EL (cell line): ENCODE measurements around the gene RING1.
A peak's percentile ranks its signal among the peaks of the same experiment; 100 is the strongest.

ENCODE experiments used
- DNase-seq: peaks from one replicate; pipeline ENCODE4 v3.0.0-alpha.2; 2016

The RING1 gene

DNA sequence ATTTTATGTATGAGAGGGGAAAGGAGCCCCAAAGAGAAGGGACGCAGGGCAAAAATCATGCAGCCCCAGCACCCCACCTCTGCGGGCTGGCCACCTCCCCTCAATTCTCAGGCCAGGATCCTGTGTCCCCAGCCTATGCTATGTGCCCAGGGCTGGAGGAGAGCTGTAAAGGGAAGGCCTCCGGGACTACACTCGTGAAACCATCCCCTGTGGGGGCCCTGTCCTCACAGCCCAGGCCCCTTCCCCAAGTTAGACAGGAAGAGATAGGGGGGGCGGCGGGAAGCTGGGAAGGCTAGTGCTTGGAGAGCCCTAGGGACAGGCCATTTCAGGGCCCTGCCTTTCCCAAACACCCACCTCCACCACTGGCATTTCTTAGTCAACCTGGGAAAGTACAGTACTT is 14.7 kb upstream of the RING1 start:
- no peak for DNase-seq

DNA sequence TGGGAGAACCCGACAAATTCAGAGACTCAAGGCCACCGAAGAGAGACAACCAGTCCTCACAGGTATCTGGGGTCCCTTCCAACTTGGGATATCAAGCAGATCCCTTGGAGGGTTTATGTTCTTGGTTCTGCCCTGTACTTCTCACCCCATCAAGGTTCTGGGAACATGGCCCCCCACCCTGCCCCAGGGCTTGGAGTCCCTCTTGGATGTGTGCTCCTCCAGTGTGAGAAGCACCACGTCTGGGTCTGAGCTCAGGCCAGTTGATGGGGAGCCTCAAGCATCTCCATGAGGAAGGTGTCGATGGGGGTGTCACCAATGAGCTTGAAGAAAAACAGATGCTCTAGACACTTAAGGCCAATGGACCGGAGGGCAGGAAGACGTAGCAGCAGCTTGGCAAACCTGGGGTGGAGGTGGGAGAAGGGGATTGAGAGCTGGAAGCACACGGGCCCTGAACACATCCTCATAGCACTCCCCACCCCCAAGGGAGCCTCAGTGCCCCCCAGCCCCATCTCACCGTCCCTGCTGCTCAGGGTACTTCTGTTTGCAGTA is 13.8 kb upstream of the RING1 start:
- DNase-seq = no peak

DNA sequence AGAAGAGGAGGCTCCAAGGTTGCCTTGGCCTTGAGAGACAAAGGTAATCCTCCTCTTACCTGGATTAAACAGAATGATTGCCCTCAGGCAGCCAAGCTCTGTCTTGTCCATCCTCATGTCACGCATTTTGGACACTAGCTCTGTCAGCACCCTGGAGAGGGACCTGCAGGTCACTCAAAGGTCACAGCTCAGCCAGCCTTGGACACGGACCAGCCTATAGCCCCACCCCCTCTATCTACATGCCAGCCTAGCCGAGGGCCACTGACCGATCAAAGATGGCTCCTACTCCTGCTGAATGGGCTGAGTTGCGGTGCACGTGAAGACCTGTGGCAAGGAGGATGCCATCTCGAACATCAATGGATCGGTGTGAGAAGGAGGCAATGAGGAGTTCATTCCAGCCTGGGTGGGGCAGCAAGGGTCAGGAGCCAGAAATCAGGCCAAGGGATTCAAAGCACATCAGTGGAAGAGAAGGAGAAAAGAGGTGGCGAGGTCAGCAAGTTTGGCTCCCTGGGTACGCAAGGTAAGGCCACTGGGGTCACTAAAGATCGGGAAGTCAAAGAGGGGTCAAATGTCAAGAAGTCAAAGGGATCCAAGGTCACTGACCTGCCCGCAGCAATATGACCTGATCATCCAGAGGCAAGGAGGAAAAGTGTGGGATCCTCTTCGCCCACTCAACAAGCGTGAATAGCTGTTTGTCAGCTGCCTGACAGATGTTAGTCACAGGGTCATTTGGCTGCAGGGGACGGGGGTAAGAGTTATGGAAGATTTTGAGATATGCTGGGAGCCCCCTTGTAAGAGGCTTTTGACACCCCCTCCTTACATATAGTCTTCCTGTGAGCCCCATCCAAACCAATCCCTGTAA is 12.8 kb upstream of the RING1 start:
- DNase-seq = no peak

DNA sequence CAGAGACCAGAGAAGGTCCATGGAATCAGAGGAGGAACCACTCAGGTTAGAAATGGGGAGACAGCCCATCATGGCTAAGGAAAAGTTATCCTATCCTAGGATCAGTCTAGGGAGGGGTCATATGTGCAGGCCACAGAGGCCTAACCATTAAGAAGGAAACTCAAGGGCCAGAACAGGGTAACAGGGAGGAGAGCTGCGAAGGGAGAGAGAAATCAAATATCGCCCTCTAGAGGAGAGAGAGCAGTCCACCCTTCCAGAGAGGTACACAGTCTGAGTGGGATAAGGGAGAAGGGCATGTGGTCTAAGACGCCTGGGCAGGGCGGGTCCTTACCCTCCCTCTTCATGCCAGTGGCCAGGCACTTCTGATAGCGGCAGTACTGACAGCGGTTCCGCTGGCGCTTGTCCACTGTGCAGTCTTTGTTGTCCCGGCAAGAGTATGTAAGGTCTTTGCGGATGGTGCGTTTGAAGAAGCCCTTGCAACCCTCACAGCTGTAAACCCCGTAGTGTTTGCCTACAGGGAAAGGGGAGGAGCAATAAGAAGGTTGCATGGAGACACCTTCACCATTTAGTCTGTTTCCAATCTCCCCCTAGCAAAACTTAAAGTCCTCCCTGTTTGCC is 10.8 kb upstream of the RING1 start:
- DNase-seq = peak; percentile 67

DNA sequence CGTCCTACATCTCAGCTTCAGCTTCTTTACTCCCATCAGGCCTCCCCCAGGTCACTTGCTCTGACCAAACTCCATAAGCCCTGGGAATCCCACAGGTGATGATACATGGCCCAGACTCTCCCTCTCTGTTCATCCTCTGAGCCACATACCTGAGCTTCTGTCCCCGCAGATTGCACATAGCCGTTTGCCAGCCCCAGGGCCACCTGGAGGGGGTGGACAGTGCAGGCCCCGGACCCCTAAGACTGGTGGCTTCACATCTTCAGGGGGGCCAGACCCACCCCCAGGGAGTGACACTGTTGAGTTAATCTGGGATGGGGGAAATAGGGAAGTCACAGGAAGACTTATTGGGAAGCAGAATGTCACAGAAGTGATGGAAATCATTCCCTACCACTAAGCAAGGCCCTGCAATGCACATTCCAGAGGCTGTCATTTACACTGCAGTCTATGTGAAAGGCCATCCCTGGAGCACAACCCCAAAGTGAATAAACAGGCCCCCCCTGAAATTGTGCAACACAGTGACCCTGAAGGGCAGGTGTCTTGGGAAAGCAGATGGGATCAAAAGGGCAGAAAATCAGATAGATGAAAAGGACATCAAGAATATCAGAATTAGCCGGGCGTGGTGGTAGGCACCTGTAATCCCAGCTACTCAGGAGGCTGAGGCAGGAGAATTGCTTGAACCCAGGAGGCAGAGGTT is 10.0 kb upstream of the RING1 start:
- no peak for DNase-seq

DNA sequence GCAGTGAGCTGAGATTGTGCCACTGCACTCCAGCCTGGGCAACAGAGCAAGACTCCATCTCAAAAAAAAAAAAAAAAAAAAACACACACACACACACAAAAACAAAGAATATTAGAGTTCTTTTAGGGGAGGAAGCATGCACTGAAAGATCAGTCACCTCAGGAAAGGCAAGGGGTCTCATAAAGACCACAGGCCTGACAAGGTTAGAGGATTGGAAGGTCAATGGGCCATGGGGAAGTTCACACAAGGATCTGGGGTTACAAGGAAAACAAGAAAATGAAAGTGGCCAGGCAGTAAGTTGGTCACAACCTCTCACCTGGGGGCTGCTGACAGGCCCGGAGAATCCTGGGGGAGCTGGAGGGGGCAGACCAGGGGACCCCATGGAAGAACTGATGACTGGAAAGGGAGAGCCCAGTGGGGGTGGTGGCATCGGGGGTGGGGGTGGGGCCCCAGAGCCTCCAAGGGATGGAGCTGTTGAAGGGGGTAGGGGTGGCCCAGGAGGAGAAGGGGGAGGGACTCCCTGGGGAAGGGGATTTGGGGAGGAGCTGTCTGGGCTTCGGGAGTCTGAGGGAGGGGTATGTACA is 9.4 kb upstream of the RING1 start:
- no peak for DNase-seq

DNA sequence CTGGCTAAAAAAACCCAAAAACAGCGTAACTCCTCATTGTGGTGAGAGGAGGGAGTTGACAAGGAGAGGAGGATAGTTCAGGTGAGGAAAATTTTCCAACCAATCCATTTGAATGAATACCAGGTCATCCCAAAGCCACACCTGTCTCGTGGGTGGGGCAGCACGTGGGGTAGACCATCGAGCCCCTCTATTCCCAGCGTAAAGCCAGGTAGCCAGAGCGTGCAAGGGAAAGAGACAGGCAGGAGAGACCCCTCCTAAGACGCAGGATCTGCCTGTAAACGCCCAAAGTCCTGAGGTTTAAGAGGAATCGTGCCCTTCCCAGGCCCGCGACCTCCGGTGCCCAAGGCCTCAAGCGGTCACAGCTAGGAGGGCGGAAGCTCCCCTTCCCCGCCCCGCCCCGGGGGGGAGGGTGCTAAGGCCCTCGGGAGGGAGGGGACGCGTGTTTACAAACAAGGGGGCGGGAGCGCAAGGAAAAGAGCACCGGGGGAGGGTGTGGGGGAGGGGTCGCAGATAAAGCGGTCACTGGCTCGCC is 8.5 kb upstream of the RING1 start:
- DNase-seq = peak; percentile 75

DNA sequence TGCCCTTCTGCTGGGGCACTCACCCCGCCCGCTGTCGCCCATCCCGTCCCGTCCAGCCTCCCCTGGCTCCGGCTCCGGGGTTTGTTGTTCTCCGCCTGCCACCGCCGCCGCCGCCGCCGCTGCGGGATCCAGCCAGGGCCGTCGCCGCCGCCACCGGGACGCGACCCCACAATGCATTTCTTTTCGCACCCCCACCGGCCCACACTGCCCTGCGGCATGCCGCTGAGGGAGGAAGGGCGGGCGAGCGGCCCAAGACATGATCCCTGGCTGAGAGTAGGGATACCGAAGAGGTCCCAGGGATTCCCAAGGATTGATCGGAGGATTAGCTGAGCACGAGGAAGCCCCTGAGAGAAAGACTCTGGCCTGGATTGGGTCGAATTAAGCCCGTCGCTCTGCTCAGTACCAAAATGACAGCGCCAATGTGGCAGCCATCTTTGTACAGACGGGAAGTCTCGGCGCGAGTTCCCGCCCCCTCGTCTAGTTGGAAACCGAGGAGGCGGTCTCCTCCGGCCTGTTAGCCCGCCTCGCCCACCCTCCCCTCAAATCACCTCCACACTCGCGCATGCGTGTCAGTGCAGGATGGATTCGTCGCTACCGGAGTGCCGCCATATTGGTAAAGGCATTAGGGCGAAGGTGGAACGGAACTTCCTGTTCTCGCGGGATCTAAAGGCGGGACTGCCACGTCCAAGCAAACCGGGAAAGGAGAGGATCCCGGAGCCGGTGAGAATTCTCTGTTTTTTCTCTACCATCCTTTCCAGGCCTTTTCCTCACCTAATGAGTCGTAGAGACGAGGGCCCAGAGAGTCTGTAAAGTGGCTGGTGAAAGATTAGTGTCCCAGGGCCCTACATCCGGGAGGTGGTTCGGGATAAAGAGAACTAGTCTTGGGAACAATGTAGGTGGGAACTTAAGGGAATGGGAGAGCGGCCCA is 7.8 kb upstream of the RING1 start, which contains the start of the genes RXRB and SLC39A7:
Gene RXRB, minus strand, starts transcription at position 447 of the 928 bp plus-strand sequence. Its CDS starts 189 bp downstream, at position 258.
Gene SLC39A7, plus strand, starts transcription at position 649 of the 928 bp plus-strand sequence. CDS start 379 bp downstream, outside the sequence.
- peak; percentile 100 for DNase-seq

DNA sequence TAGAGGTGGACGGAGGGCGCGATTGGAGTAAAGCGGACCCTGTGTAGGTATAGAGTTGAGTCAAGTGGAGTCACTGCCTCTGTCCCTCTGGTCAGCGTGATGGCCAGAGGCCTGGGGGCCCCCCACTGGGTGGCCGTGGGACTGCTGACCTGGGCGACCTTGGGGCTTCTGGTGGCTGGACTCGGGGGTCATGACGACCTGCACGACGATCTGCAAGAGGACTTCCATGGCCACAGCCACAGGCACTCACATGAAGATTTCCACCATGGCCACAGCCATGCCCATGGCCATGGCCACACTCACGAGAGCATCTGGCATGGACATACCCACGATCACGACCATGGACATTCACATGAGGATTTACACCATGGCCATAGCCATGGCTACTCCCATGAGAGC is 7.2 kb upstream of the RING1 start:
- no peak for DNase-seq

DNA sequence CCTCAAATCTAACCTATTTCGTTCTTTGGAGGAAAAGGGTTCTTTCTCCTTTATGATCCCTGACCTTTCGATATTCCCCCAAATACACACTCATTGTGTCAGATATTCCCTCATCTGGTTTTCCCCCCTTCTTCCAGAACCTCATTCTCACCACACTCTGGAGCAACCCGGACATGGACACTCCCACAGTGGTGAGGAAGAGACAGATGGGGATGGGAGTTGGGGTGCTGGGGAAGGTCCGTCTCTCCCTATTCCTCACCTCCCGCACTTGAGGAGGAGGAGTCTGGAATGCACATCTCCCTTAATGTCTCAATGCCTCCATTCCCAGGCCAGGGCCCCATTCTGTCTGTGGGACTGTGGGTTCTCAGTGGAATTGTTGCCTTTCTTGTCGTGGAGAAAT is 6.4 kb upstream of the RING1 start:
- DNase-seq = no peak

DNA sequence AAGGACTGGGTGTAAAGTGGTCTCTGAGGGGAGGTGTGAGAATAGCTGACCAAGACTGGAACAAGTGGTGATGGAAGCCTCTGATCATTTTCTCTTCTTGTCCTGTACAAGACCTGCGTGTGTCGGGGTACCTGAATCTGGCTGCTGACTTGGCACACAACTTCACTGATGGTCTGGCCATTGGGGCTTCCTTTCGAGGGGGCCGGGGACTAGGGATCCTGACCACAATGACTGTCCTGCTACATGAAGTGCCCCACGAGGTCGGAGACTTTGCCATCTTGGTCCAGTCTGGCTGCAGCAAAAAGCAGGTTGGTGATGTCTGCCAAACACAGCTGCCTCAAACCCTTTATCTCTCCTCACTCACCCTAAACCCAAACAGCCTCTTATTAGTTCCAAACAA is 5.5 kb upstream of the RING1 start:
- DNase-seq = no peak

DNA sequence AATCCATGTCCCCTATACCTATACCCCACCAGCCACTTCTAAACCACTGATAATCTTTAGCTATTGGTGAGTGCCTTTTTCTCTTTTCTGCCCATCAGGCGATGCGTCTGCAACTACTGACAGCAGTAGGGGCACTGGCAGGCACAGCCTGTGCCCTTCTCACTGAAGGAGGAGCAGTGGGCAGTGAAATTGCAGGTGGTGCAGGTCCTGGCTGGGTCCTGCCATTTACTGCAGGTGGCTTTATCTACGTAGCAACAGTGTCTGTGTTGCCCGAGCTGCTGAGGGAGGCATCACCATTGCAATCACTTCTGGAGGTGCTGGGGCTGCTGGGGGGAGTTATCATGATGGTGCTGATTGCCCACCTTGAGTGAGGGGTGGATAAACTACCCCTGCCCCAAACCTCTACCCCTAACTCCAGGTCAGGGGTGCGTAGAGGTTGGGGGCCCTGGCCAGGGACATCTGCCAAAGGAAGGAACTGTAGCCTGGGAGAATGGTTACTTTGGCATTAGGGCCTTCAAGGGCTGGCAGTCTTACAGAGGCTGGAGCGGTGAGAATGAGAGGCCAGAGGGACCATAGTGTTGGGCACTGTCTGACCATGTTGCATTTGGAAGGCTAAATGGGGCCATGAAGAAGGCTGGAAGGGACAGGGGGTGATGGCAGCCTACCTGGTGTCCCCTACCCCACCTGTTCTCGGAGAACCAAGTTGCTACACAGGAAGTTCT is 4.7 kb upstream of the RING1 start:
- DNase-seq = no peak

DNA sequence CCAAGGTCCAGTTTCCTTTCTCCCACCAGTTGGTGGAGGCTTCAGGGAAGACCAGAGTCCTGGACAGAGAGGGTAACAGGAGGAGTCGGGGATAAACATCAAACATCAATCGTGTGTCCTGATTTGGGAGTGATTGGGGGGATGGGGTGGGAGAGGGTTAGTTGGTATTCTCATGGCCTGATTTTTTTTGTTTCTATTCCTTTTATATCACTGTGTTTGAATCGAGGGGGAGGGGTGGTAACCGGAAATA is 4.2 kb upstream of the RING1 start:
- DNase-seq = no peak

DNA sequence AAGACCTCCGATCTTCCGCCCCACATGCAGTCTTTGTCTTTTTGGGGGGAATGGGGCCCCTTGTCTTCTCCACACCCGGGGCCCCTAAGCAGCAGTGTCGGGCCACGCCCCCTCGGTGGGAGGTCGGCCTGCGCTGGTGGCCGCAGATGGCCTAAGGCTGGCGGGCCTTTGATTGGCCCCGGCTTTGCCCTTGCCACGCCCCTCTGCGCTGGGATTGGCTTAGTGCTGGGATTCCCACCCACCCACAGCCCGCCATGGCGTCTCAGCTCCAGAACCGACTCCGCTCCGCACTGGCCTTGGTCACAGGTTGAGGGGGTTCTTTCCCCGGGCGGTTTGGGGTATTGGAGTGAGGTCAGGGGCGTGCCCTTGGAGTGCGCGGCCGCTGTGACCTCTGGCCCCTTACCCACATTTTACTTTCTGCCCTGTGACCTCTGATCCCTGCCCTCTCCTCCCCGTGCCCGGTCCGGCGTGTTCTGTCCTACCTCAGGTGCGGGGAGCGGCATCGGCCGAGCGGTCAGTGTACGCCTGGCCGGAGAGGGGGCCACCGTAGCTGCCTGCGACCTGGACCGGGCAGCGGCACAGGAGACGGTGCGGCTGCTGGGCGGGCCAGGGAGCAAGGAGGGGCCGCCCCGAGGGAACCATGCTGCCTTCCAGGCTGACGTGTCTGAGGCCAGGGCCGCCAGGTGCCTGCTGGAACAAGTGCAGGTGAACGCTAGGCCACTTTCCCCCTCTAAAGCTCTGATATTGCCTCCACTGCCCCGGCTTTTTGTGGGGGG is 3.7 kb upstream of the RING1 start, which contains the start of gene HSD17B8:
Gene HSD17B8, plus strand, starts transcription at position 241 of the 776 bp plus-strand sequence. Its CDS starts 14 bp downstream, at position 255.
- peak; percentile 90 for DNase-seq

DNA sequence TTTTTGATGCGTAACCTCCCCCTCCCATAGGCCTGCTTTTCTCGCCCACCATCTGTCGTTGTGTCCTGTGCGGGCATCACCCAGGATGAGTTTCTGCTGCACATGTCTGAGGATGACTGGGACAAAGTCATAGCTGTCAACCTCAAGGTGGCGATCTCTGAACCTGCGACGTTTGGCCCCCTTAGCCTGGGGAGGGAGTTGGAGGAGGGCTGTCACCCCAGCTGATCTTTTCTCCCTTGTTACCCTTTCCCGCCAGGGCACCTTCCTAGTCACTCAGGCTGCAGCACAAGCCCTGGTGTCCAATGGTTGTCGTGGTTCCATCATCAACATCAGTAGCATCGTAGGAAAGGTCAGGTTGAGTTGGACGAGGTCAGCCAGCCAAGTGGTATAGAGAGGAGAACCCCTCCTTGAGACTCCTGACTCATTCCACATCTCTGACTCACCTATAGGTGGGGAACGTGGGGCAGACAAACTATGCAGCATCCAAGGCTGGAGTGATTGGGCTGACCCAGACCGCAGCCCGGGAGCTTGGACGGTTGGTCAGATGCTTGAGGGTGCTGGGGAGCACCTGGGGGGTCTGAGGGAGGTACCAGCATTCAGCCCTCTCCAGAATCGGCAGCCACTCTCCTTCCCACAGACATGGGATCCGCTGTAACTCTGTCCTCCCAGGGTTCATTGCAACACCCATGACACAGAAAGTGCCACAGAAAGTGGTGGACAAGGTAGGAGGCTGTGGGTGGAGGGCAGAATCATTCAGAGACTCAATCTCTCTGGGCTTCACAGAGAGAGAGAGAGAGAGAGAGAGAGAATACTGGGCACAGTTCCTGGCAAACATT is 2.9 kb upstream of the RING1 start:
- peak; percentile 76 for DNase-seq

DNA sequence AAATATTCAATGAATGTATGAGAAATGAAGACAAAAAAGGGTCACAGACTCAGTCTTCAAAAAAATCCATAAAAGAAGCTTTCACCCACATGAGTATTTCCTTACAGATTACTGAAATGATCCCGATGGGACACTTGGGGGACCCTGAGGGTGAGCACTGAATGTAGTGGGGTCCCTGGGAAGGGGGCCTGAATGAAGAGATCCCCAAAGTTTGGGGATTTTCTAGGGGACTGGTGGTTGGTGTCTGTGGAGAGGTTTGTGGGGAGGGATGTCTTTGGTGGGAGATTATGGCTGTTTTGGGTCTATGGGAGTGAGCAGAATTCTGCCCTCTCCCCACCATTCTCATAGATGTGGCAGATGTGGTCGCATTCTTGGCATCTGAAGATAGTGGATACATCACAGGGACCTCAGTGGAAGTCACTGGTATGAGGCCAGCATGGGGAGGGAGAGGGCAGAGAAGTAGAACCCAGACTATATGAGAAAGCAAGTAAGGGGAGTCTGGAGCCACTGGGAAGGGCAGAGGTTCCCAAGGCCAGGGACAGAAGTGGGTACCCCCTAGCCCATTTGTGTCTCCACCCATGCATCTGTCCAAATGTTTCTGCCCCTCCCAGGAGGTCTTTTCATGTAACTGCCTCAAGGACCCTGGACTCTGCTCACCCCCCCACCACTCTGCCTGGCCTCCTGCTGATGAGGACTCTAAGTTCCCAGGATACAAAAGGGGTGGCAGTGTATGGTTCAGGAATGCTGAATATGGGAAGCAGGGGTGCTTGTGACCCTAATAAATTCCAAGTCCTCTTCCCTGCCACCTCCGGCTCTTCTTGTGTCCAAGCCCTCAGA is 2.1 kb upstream of the RING1 start:
- DNase-seq = peak; percentile 51

DNA sequence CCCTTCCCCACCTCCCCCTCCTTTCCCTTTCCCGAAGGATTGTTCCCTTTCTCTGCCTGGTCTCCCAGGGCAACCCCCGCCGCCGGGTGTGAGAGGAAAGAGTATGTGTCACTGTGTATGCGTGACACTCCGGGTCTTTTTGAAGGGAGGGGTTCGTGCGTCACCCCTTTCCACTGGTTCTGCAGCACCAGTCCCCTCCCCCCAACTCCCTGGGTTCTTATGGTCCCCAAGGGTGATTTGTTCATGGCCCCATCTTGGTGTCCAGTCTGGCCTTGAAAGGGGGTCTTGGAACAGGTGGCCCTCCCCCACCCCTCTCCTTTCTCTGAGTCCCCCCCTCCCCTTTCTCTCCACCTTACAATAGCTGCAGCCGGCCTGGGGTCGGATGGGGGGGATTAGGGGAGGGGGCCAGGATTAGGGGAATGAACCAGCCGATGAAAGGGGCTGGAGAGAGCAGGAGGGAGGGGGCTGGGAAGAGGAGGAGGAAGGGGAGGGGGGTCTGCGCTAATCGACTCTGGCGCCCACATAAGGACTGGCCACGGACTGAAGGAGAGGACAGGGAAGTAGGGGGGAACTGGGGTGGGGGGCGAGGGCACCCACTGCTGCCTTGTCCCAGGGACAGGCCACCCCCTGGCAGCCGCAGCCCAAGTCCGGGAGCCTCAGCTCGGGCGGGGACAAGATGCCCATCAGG is 1.3 kb upstream of the RING1 start:
- DNase-seq = peak; percentile 77
